OCI-LY7 (cell line): ENCODE results near the gene LMOD2. TPM values are rescaled to one million over a fixed set of nuclear protein-coding genes. Genes with fewer than 3 reads are reported as not detected.
"Not testable (repeated sequence)": the region's sequence is repeated elsewhere in the genome, so short reads cannot be mapped to it uniquely, and the experiment has no call there.

ENCODE experiments used
- BruUV-seq: library from RNA; stranded (reverse); fragments of 400-500 nt; replicated peaks from 2 replicates; lab custom pipeline; 2021; lab: Mats Ljungman, UMichigan
- CTCF ChIA-PET: fragments of 300-600 bp; sonication (Branson Sonifier 250); formaldehyde crosslinking; loops from one replicate; lab custom pipeline; 2022; ENCODE audit warnings: antibody characterized with exemption; ENCODE audit not compliant: unreplicated experiment; lab: Charles Lee
- POLR2A ChIA-PET: fragments of 300-600 bp; sonication (Branson Sonifier 250); formaldehyde crosslinking; loops from one replicate; lab custom pipeline; 2022; ENCODE audit warnings: antibody characterized with exemption; lab: Charles Lee
- DNase-seq: peaks from one replicate; pipeline ENCODE4 v3.0.0-alpha.2; 2015; ENCODE audit warnings: low spot score
- H2AFZ ChIP-seq: fragments of 200-600 bp; sonication (generic), shearing (Covaris generic); 2 replicates; pipeline ENCODE4 v1.6.1; 2014; ENCODE audit warnings: mild to moderate bottlenecking, antibody characterized with exemption, low read length, moderate library complexity
- H3K27ac ChIP-seq: fragments of 200-600 bp; sonication (generic); 2 replicates; pipeline ENCODE4 v1.5.1; 2014; ENCODE audit warnings: mixed run types, low read depth, mild to moderate bottlenecking, moderate library complexity, low read length, inconsistent platforms; ENCODE audit not compliant: poor library complexity, severe bottlenecking
- H3K36me3 ChIP-seq: fragments of 200-600 bp; sonication (generic); 2 replicates; pipeline ENCODE4 v1.6.1; 2014; ENCODE audit warnings: mild to moderate bottlenecking, antibody characterized with exemption, low read length, moderate library complexity, mixed read lengths; ENCODE audit not compliant: insufficient read depth
- H3K4me1 ChIP-seq: fragments of 200-600 bp; sonication (generic); 2 replicates; pipeline ENCODE4 v1.5.1; 2014; ENCODE audit warnings: mild to moderate bottlenecking, low read length; ENCODE audit not compliant: insufficient read depth, poor library complexity, severe bottlenecking
- H3K4me2 ChIP-seq: fragments of 200-600 bp; sonication (generic); 2 replicates; pipeline ENCODE4 v1.6.1; 2014; ENCODE audit warnings: mild to moderate bottlenecking, low read length
- H3K4me3 ChIP-seq: fragments of 200-600 bp; sonication (generic); 2 replicates; pipeline ENCODE4 v1.5.1; 2014; ENCODE audit warnings: mild to moderate bottlenecking, low read depth, low read length; ENCODE audit not compliant: poor library complexity, severe bottlenecking
- H3K79me2 ChIP-seq: fragments of 200-600 bp; sonication (generic); 2 replicates; pipeline ENCODE4 v1.6.1; 2016; ENCODE audit warnings: low read depth, mild to moderate bottlenecking, low read length, moderate library complexity, mixed read lengths; ENCODE audit not compliant: insufficient read depth
- H3K9me2 ChIP-seq: fragments of 200-600 bp; sonication (generic); 2 replicates; pipeline ENCODE4 v1.6.1; 2016; ENCODE audit warnings: mild to moderate bottlenecking, low read length, mixed read lengths; ENCODE audit not compliant: insufficient read depth
- H3K9me3 ChIP-seq: fragments of 200-600 bp; sonication (generic); 2 replicates; pipeline ENCODE4 v1.6.1; 2014; ENCODE audit warnings: mild to moderate bottlenecking, mixed run types, low read length, mixed read lengths
- H4K20me1 ChIP-seq: fragments of 200-600 bp; sonication (generic); 2 replicates; pipeline ENCODE4 v1.6.1; 2014; ENCODE audit warnings: mild to moderate bottlenecking, antibody characterized with exemption, low read length, moderate library complexity, mixed read lengths; ENCODE audit not compliant: insufficient read depth
- EZH2phosphoT487 ChIP-seq: fragments of 200-600 bp; sonication (generic); IDR thresholded peaks from 2 replicates; pipeline ENCODE4 v1.6.1; 2018; ENCODE audit warnings: low read depth, borderline replicate concordance, mild to moderate bottlenecking, mixed run types, antibody characterized with exemption, low read length, moderate library complexity, mixed read lengths
- intact Hi-C: fragments of 100-400 bp; cut with micrococcal nuclease; formaldehyde crosslinking; loops from one replicate; pipeline ENCODE4 v1.10.0; 2022; ENCODE audit not compliant: unreplicated experiment
- total RNA-seq, 2 experiments: library from RNA; depleted of rRNA in 1 of 2; stranded (reverse); fragments of >200 nt in 1 of 2; shearing (Covaris generic) in 1 of 2; gene quantifications; 2 replicates each; pipeline ENCODE4 v1.2.3, GENCODE V29; 2014 to 2022
- TF ChIP-seq, protein P1 (sequence below): fragments of 200-600 bp; sonication (generic); conservative IDR thresholded peaks from 2 replicates; pipeline ENCODE4 v1.5.1; 2014; ENCODE audit warnings: mild to moderate bottlenecking, antibody characterized with exemption, low read length, moderate library complexity, mixed read lengths

The LMOD2 gene
- total RNA-seq, 2 experiments from 2014 or later = not detected

GRCh38 chr7:123629281-123629680 lies 26.4 kb upstream of the LMOD2 start:
- Histone ChIP-seq H3K4me2 (no peak overlapping the region), H2AFZ (no peak overlapping the region), H3K4me3 (no peak overlapping the region), H3K36me3 (no peaks in the 10 kb centered on the region), H3K9me2 (no peaks in the 10 kb centered on the region), H3K79me2 (no peaks in the 10 kb centered on the region), H3K27ac (no peak overlapping the region), H3K4me1 (no peaks in the 10 kb centered on the region), H4K20me1 (no peaks in the 10 kb centered on the region), H3K9me3 (no peaks in the 10 kb centered on the region)
- DNase-seq = no peak
- ChIA-PET CTCF (no interaction called here), POLR2A (no interaction called here)
- no TSS peak for BruUV-seq
- TF ChIP-seq EZH2phosphoT487 = no peak
- TF ChIP-seq, protein P1, sequence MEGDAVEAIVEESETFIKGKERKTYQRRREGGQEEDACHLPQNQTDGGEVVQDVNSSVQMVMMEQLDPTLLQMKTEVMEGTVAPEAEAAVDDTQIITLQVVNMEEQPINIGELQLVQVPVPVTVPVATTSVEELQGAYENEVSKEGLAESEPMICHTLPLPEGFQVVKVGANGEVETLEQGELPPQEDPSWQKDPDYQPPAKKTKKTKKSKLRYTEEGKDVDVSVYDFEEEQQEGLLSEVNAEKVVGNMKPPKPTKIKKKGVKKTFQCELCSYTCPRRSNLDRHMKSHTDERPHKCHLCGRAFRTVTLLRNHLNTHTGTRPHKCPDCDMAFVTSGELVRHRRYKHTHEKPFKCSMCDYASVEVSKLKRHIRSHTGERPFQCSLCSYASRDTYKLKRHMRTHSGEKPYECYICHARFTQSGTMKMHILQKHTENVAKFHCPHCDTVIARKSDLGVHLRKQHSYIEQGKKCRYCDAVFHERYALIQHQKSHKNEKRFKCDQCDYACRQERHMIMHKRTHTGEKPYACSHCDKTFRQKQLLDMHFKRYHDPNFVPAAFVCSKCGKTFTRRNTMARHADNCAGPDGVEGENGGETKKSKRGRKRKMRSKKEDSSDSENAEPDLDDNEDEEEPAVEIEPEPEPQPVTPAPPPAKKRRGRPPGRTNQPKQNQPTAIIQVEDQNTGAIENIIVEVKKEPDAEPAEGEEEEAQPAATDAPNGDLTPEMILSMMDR = no peak
- intact Hi-C loops = no loop called here

DNA sequence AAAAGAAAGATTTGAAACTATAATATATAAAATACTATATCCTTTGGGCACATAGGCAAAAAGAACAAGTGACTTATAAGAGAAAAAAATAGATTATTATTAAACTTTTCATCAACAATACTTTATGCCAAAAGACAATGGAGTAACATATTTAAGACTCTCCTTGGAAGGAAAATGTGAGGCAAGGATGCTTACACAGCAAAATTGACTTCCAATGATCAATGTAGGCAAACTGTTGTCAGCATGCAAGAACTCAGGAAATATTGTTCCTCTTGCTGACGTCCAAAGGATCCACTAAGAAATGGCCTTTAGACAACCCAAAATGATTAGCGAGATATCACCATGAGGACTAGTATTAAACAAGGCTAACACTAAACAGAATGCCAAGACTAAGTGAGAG lies 22.9 kb upstream of the LMOD2 start:
- H3K4me3 ChIP-seq = no peak overlapping the region
- no peaks in the 10 kb centered on the region for H4K20me1 ChIP-seq
- no peak overlapping the region for H3K4me2 ChIP-seq
- CTCF ChIA-PET = interaction anchor here (0.6 kb wide), 1 partner anchor 9 kb away, joined by 7 read pairs; no protein-coding TSS in a partner anchor
- BruUV-seq = no TSS peak
- no peak overlapping the region for H3K27ac ChIP-seq
- H3K9me3 ChIP-seq = no peaks in the 10 kb centered on the region
- no peak overlapping the region for H2AFZ ChIP-seq
- intact Hi-C loops = no loop called here
- no peaks in the 10 kb centered on the region for H3K36me3 ChIP-seq
- TF ChIP-seq, protein P1 = no peak
- no peak for TF ChIP-seq EZH2phosphoT487
- H3K4me1 ChIP-seq = no peaks in the 10 kb centered on the region
- H3K9me2 ChIP-seq = no peaks in the 10 kb centered on the region
- H3K79me2 ChIP-seq = no peaks in the 10 kb centered on the region
- POLR2A ChIA-PET = no interaction called here
- no peak for DNase-seq

DNA sequence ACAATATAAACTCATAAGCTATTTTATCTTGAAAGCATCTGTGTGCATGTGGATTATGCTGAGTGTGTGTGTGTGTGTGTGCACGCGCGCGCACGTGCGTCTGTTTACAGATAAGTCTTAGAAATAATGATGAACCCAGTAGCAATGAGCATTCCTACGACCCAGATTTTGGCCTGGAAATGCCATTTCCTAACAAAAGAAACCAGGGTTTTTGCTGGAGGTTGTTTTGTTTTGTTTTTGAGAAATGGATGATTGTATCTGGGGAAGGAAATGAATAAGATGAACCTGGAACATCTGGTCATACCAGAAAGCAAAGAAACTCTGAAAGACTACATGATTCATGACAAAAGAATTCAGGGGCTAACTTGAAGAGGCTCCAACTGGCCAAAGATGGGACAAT lies 22.1 kb upstream of the LMOD2 start:
- DNase-seq = no peak
- Histone ChIP-seq H3K9me3 (no peaks in the 10 kb centered on the region), H2AFZ (no peak overlapping the region), H4K20me1 (no peaks in the 10 kb centered on the region), H3K4me1 (no peaks in the 10 kb centered on the region), H3K4me2 (no peak overlapping the region), H3K4me3 (no peak overlapping the region), H3K9me2 (no peaks in the 10 kb centered on the region), H3K27ac (no peak overlapping the region), H3K79me2 (no peaks in the 10 kb centered on the region), H3K36me3 (no peaks in the 10 kb centered on the region)
- intact Hi-C loops = no loop called here
- CTCF ChIA-PET = no interaction called here
- POLR2A ChIA-PET = no interaction called here
- BruUV-seq = no TSS peak
- no peak for TF ChIP-seq EZH2phosphoT487
- TF ChIP-seq, protein P1 = no peak

DNA sequence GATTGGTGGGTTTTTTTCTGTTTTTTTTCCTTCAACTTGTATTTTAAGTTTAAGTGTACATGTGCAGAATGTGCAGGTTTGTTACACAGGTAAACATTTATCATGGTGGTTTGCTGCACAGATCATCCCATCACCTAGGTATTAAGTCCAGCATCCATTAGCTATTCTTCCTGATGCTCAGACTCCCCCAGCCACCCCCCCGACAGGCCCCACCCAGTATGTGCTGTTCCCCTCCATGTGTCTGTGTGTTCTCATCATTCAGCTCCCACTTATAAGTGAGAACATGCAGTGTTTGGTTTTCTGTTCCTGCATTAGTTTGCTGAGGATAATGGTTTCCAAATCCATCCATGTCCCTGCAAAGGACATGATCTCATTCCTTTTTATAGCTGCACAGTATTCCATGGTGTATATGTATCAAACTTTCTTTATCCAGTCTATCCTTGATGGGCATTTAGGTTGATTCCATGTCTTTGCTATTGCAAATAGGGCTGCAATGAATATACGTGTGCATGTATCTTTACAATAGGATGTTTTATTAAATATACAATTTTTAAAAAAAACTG lies 21.6 kb upstream of the LMOD2 start:
- POLR2A ChIA-PET = interaction anchor here (0.6 kb wide), 1 partner anchor 33 kb away, joined by 4 read pairs; no protein-coding TSS in a partner anchor
- H3K9me3 ChIP-seq, BruUV-seq, H3K27ac ChIP-seq, H2AFZ ChIP-seq, H3K36me3 ChIP-seq, H3K9me2 ChIP-seq, CTCF ChIA-PET, DNase-seq, H3K4me2 ChIP-seq, H4K20me1 ChIP-seq, H3K4me3 ChIP-seq, H3K4me1 ChIP-seq, H3K79me2 ChIP-seq: not testable (repeated sequence)
- intact Hi-C loops = loop anchor here (2.0 kb wide), 1 partner anchor 231 kb away; no protein-coding TSS in a partner anchor
